Measurements from ENCODE around the gene SMYD3.

GRCh38 chr1:246067432-246068216 lies 439.5 kb downstream of the SMYD3 start:
- TF ChIP-seq, protein P1, sequence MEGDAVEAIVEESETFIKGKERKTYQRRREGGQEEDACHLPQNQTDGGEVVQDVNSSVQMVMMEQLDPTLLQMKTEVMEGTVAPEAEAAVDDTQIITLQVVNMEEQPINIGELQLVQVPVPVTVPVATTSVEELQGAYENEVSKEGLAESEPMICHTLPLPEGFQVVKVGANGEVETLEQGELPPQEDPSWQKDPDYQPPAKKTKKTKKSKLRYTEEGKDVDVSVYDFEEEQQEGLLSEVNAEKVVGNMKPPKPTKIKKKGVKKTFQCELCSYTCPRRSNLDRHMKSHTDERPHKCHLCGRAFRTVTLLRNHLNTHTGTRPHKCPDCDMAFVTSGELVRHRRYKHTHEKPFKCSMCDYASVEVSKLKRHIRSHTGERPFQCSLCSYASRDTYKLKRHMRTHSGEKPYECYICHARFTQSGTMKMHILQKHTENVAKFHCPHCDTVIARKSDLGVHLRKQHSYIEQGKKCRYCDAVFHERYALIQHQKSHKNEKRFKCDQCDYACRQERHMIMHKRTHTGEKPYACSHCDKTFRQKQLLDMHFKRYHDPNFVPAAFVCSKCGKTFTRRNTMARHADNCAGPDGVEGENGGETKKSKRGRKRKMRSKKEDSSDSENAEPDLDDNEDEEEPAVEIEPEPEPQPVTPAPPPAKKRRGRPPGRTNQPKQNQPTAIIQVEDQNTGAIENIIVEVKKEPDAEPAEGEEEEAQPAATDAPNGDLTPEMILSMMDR (IDR thresholded peaks at IDR 0.05; ENCODE audit: insufficient read depth, low read length) = no peak
- TF ChIP-seq POLR2AphosphoS5 (IDR thresholded peaks at IDR 0.05; ENCODE audit: low read depth) = no peak
